SK-MEL-5 (cell line): ENCODE results near the gene GCNA. TPM values are rescaled to one million over a fixed set of nuclear protein-coding genes. Genes with fewer than 3 reads are reported as not detected.

Experiments
- DNase-seq: peaks from one replicate; pipeline ENCODE4 v3.0.0-alpha.2; 2016; ENCODE audit warnings: low read depth, low spot score
- in situ Hi-C: cut with HindIII; loops from 2 replicates; pipeline ENCODE4 v1.10.0; 2016; ENCODE audit warnings: low sequenced_read_pairs, high pct_unique_total_duplicates, low pct_unique_long_range_greater_than_20kb
- polyA plus RNA-seq, 2 experiments: library from polyadenylated mRNA; depleted of rRNA; stranded (reverse); fragments of >200 nt; gene quantifications; 2 replicates each; pipeline ENCODE4 v1.2.3, GENCODE V29; 2015
- total RNA-seq: library from RNA; depleted of rRNA; stranded (reverse); fragments of >200 nt; shearing (Covaris generic); gene quantifications from 2 replicates; pipeline ENCODE4 v1.2.3, GENCODE V29; 2014; rRNA removed

The GCNA gene
- total RNA-seq, result 0.88 and 1.1 TPM in 2 replicates
- polyA plus RNA-seq (2015; cell fraction: cytosol; rRNA removed), result 0.25 and 0.46 TPM in 2 replicates
- polyA plus RNA-seq (2015; cell fraction: nucleus; rRNA removed), result 8.8 and 17.0 TPM in 2 replicates

- no peak for DNase-seq
- in situ Hi-C loops, result no loop called here
Measured at GRCh38 chrX:71578253-71579135, at the start of gene GCNA. Gene GCNA, plus strand, starts transcription at chrX:71578437. Its CDS starts 2,385 bp downstream, at chrX:71580822.

- in situ Hi-C loops, result no loop called here
- DNase-seq, result peak; percentile 9
Measured at GRCh38 chrX:71532078-71532752, 46.0 kb upstream of the GCNA start.

- in situ Hi-C loops, result no loop called here
- peak; percentile 93 for DNase-seq
Measured at GRCh38 chrX:71532753-71533425, 45.3 kb upstream of the GCNA start, which contains the start of gene OGT. Gene OGT, plus strand, starts transcription at chrX:71533104. Its CDS starts 196 bp downstream, at chrX:71533300.

GRCh38 chrX:71533516-71533850, 44.8 kb upstream of the GCNA start:
- no peak for DNase-seq

GRCh38 chrX:71533851-71534561, 44.2 kb upstream of the GCNA start:
- in situ Hi-C loops, result no loop called here
- peak; percentile 43 for DNase-seq

More at GRCh38 chrX:71533516-71533850, 44.8 kb upstream of the GCNA start:
- in situ Hi-C loops, result no loop called here

GRCh38 chrX:71534773-71535544, 43.3 kb upstream of the GCNA start:
- no peak for DNase-seq
- in situ Hi-C loops, result no loop called here

GRCh38 chrX:71536285-71536684, 42.0 kb upstream of the GCNA start:
- no peak for DNase-seq
- in situ Hi-C loops, result no loop called here

GRCh38 chrX:71537743-71538142, 40.5 kb upstream of the GCNA start:
- no peak for DNase-seq
- in situ Hi-C loops, result no loop called here

- in situ Hi-C loops, result no loop called here
- DNase-seq, result no peak
Measured at GRCh38 chrX:71540801-71541200, 37.4 kb upstream of the GCNA start.

GRCh38 chrX:71541210-71542022, 36.8 kb upstream of the GCNA start:
- in situ Hi-C loops, result no loop called here
- no peak for DNase-seq

GRCh38 chrX:71542411-71542810, 35.8 kb upstream of the GCNA start:
- in situ Hi-C loops, result no loop called here

GRCh38 chrX:71542825-71543224, 35.4 kb upstream of the GCNA start:
- DNase-seq, result no peak
- in situ Hi-C loops, result no loop called here

More at GRCh38 chrX:71542411-71542810, 35.8 kb upstream of the GCNA start:
- DNase-seq, result no peak

- in situ Hi-C loops, result no loop called here
- DNase-seq, result no peak
Measured at GRCh38 chrX:71543316-71543715, 34.9 kb upstream of the GCNA start.

- no peak for DNase-seq
- in situ Hi-C loops, result no loop called here
Measured at GRCh38 chrX:71545364-71545763, 32.9 kb upstream of the GCNA start.

GRCh38 chrX:71546879-71547278, 31.4 kb upstream of the GCNA start:
- in situ Hi-C loops, result no loop called here
- DNase-seq, result no peak

GRCh38 chrX:71547339-71547738, 30.9 kb upstream of the GCNA start:
- peak; percentile 10 for DNase-seq
- in situ Hi-C loops, result no loop called here
